Measurements from ENCODE around the gene NLRX1.
"Not testable (repeated sequence)": the region's sequence is repeated elsewhere in the genome, so short reads cannot be mapped to it uniquely, and the experiment has no call there.

NLRX1 gene

DNA sequence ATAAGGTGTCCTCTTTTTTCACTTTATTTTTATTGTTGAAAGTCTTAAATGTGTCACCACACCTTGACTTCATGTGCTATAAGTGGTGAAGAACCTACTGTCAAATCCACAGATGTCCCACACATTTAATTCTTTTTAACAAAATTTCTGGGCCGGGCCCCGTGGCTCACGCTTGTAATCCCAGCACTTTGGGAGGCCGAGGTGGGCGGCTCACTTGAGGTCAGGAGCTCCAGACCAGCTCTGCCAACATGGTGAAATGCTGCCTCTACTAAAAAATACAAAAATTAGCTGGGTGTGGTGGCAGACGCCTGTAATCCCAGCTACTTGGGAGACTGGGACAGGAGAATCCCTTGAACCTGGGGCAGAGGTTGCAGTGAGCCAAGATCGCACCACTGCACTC, 40.7 kb downstream of the NLRX1 start:
- TF ChIP-seq, protein P1, sequence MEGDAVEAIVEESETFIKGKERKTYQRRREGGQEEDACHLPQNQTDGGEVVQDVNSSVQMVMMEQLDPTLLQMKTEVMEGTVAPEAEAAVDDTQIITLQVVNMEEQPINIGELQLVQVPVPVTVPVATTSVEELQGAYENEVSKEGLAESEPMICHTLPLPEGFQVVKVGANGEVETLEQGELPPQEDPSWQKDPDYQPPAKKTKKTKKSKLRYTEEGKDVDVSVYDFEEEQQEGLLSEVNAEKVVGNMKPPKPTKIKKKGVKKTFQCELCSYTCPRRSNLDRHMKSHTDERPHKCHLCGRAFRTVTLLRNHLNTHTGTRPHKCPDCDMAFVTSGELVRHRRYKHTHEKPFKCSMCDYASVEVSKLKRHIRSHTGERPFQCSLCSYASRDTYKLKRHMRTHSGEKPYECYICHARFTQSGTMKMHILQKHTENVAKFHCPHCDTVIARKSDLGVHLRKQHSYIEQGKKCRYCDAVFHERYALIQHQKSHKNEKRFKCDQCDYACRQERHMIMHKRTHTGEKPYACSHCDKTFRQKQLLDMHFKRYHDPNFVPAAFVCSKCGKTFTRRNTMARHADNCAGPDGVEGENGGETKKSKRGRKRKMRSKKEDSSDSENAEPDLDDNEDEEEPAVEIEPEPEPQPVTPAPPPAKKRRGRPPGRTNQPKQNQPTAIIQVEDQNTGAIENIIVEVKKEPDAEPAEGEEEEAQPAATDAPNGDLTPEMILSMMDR (IDR thresholded peaks at IDR 0.05; ENCODE audit: control insufficient read depth, extremely low read depth, insufficient read depth), result no peak
- DNase-seq (ENCODE audit: low read depth), result no peak
- no peak overlapping the region for H3K4me3 ChIP-seq (ENCODE audit: low read depth, low read length)

DNA sequence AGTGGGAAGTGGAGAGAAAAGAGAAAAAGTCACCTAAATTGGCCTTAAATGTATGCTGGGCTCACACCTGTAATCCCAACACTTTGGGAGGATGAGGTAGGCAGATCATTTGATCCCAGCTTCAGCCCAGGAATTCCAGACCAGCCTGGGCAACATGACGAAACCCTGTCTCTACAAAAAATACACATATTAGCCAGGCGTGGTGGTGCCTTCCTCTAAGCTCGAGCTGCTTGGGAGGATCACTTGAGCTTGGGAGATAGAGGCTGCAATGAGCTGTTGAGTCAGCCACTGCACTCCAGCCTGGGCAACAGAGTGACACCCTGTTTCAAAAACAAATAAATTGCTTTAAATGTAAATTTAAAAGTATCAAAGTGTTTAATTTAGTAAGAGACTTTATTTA, 41.5 kb downstream of the NLRX1 start:
- H3K4me3 ChIP-seq (ENCODE audit: low read depth, low read length), result no peak overlapping the region
- no peak for DNase-seq (ENCODE audit: low read depth)
- TF ChIP-seq, protein P1 (IDR thresholded peaks at IDR 0.05; ENCODE audit: control insufficient read depth, extremely low read depth, insufficient read depth), result no peak

GRCh38 chr11:119218141-119218878, 49.8 kb downstream of the NLRX1 start:
- no peak for DNase-seq (ENCODE audit: low read depth)
- TF ChIP-seq, protein P1 (IDR thresholded peaks at IDR 0.05; ENCODE audit: control insufficient read depth, extremely low read depth, insufficient read depth), result no peak
- no peak overlapping the region for H3K4me3 ChIP-seq (ENCODE audit: low read depth, low read length)

DNA sequence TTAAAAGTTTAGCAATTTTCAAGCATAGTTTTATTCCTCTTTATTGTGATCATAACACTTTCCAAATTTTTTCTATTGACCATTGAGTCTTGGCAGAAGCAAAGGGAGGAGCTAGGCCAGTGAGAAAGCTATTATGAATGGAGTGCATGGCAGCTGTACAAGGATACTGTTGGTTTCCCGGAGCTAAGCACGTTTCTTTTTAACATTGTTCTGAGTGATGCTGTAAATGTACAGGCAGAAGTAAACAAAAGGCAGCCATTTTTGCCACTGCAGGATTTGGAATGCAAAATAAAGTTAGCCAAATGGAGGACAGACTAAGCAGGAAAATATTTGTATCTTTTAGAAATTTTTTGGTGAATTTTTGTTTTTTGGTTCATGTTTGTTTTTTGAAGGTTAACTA, 53.8 kb downstream of the NLRX1 start:
- no peak overlapping the region for H3K4me3 ChIP-seq (ENCODE audit: low read depth, low read length)
- TF ChIP-seq, protein P1 (IDR thresholded peaks at IDR 0.05; ENCODE audit: control insufficient read depth, extremely low read depth, insufficient read depth), result no peak
- peak; percentile 22 for DNase-seq (ENCODE audit: low read depth)

GRCh38 chr11:119222891-119223290, 54.4 kb downstream of the NLRX1 start:
- TF ChIP-seq, protein P1 (IDR thresholded peaks at IDR 0.05; ENCODE audit: control insufficient read depth, extremely low read depth, insufficient read depth), result no peak
- no peak for DNase-seq (ENCODE audit: low read depth)
- H3K4me3 ChIP-seq (ENCODE audit: low read depth, low read length), result no peak overlapping the region

DNA sequence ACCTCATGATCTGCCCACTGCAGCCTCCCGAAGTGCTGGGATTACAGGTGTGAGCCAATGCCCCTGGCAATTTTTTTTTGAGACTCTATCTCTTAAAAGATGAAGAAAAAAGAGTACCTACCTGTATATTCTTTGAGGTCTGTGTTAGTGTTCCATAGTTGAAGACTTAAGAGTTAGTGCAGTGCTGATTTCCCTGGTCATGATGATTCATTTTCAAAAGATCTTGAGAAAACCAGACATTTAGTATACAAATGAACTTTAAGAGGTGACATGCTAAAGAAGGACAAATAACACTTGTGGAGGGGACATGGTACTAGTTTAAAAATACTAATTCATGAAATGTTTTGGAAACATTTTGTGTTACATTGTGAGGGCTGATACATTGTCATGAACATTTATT, 55.3 kb downstream of the NLRX1 start:
- no peak for DNase-seq (ENCODE audit: low read depth)
- H3K4me3 ChIP-seq (ENCODE audit: low read depth, low read length), result no peak overlapping the region
- TF ChIP-seq, protein P1 (IDR thresholded peaks at IDR 0.05; ENCODE audit: control insufficient read depth, extremely low read depth, insufficient read depth), result no peak

DNA sequence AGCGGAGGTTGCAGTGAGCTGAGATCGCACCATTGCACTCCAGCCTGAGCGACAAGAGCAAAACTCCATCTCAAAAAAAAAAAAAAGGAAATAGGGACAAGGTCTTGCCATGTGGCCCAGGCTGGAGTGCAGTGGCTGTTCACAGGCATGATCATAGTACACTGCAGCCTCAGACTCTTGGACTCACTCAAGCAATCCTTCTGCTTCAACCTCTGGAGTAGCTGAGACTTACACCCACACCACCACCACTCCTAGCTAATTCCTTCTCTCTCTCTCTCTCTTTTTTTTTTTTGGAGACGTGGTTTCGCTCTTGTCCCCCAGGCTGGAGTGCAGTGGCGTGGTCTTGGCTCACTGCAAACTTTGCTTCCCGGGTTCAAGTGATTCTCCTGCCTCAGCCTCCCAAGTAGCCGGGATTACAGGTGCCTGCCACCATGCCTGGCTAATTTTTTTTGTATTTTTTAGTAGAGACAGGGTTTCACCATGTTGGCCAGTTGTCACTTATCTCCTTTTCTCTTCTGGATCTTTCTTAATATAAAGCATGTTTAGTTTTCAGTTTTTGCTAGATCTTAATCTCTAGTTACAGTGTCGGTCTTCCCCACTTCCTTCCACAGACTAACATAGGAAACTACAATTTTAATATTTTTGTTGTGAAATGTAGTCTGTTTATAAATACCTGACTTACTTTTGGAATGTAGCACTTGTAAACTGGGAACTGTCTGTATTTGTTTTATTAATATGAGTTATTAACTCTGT, 60.2 kb downstream of the NLRX1 start:
- H3K4me3 ChIP-seq (ENCODE audit: low read depth, low read length); DNase-seq (ENCODE audit: low read depth): not testable (repeated sequence)

All from LNCaP clone FGC (cell line).